ENCODE results near the gene ADH5. TPM values are rescaled to one million over a fixed set of nuclear protein-coding genes. Genes with fewer than 3 reads are reported as not detected.

Gene ADH5
- total RNA-seq, 1 experiment from 2014 or later, result 163 TPM

DNA sequence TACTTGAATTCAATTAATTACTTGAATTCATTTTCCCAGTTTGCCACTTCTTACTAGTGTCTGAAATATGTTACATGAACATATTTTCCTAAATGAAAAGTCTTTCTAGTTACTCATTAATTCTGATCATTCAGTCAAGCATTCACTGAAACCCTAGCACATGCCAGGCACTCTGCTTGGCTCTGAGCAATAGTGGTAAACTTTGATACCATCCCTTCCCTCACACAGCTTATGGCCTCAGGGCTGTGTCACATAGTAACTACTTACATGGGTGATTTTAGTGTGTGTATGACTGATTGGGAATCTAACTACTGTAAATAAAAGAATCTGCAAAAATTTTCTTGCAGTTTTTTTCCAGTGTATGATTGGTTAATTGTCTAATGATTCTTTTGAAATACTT is 60.4 kb downstream of the ADH5 start:
- CTCF ChIA-PET, result no interaction called here
- peaks cover 100% of the 10 kb centered on the region for H3K79me2 ChIP-seq (ENCODE audit: insufficient read depth, low read length)
- no peak for ATAC-seq

GRCh38 chr4:99027304-99027703 is 61.3 kb downstream of the ADH5 start:
- no peak overlapping the region for H3K9ac ChIP-seq (ENCODE audit: low read length)
- no peak for TF ChIP-seq SP1 (IDR thresholded peaks at IDR 0.05; ENCODE audit: low read depth)
- TF ChIP-seq POLR2A (IDR thresholded peaks at IDR 0.05; ENCODE audit: borderline replicate concordance, extremely low read depth, insufficient read depth, insufficient read length), result no peak
- TF ChIP-seq EZH2 (IDR thresholded peaks at IDR 0.05), result no peak
- TF ChIP-seq RAD21 (IDR thresholded peaks at IDR 0.05; ENCODE audit: low read depth), result no peak
- TF ChIP-seq SRF (IDR thresholded peaks at IDR 0.05; ENCODE audit: low read depth), result no peak
- TF ChIP-seq ELF1 (IDR thresholded peaks at IDR 0.05; ENCODE audit: borderline replicate concordance, low read depth), result no peak
- TF ChIP-seq MAX (IDR thresholded peaks at IDR 0.05), result no peak
- H3K9me2 ChIP-seq (ENCODE audit: insufficient read depth), result no peaks in the 10 kb centered on the region
- ChIA-PET POLR2A (no interaction called here), RAD21 (ENCODE audit: low non-redundant PET in 1 of 2, low total read pairs in 2 of 2, uncharacterized antibody in 2 of 2, unreplicated experiment in 2 of 2) (no interaction called here), CTCF (no interaction called here)
- H3K27me3 ChIP-seq (ENCODE audit: insufficient read depth, low read length), result no peaks in the 10 kb centered on the region
- no TSS peak for BruUV-seq (replicated peaks)
- H4K20me1 ChIP-seq (ENCODE audit: insufficient read depth), result peaks cover 21% of the 10 kb centered on the region; the same call in 1 of the 2 replicates
- no peak overlapping the region for H2AFZ ChIP-seq (ENCODE audit: low read depth, low read length, poor library complexity, severe bottlenecking)
- H3K9me3 ChIP-seq (ENCODE audit: control insufficient read depth in 1 of 2, insufficient read depth in 1 of 2, low read depth in 1 of 2, low read length in 2 of 2), result no peaks in the 10 kb centered on the region
- no peak for ATAC-seq
- DNase-seq (ENCODE audit: low read depth, low spot score), result no peak
- H3K4me3 ChIP-seq (replicated peaks in 1 of 2; ENCODE audit: low read depth in 1 of 2, low read length in 2 of 2), result no peak overlapping the region
- H3K4me2 ChIP-seq (ENCODE audit: low read length), result no peak overlapping the region
- peaks cover 5 to 20% of the 10 kb centered on the region in 2 experiments; a peak in 2 of 4 replicates for H3K4me1 ChIP-seq (ENCODE audit: control insufficient read depth in 1 of 2, insufficient read depth in 2 of 2, low read length in 2 of 2)
- intact Hi-C loops (cut with micrococcal nuclease), result no loop called here
- peaks cover 100% of the 10 kb centered on the region for H3K79me2 ChIP-seq (ENCODE audit: insufficient read depth, low read length)
- no peak overlapping the region for H3K27ac ChIP-seq (ENCODE audit: low read depth, low read length)
- peaks cover 0 to 7% of the 10 kb centered on the region in 2 experiments; a peak in 1 of 4 replicates for H3K36me3 ChIP-seq (ENCODE audit: control insufficient read depth in 1 of 2, insufficient read depth in 2 of 2, low read length in 2 of 2)

More for the DNA sequence above, 60.4 kb downstream of the ADH5 start:
- Histone ChIP-seq H2AFZ (ENCODE audit: low read depth, low read length, poor library complexity, severe bottlenecking) (no peak overlapping the region), H4K20me1 (ENCODE audit: insufficient read depth) (peaks cover 21% of the 10 kb centered on the region; the same call in 1 of the 2 replicates), H3K9ac (ENCODE audit: low read length) (no peak overlapping the region), H3K27me3 (ENCODE audit: insufficient read depth, low read length) (no peaks in the 10 kb centered on the region), H3K9me2 (ENCODE audit: insufficient read depth) (no peaks in the 10 kb centered on the region), H3K27ac (ENCODE audit: low read depth, low read length) (no peak overlapping the region), H3K4me2 (ENCODE audit: low read length) (no peak overlapping the region), H3K4me1 (ENCODE audit: control insufficient read depth in 1 of 2, insufficient read depth in 2 of 2, low read length in 2 of 2) (peaks cover 5 to 14% of the 10 kb centered on the region in 2 experiments; a peak in 2 of 4 replicates), H3K36me3 (ENCODE audit: control insufficient read depth in 1 of 2, insufficient read depth in 2 of 2, low read length in 2 of 2) (peaks cover 0 to 7% of the 10 kb centered on the region in 2 experiments; a peak in 1 of 4 replicates), H3K9me3 (ENCODE audit: control insufficient read depth in 1 of 2, insufficient read depth in 1 of 2, low read depth in 1 of 2, low read length in 2 of 2) (no peaks in the 10 kb centered on the region), H3K4me3 (replicated peaks in 1 of 2; ENCODE audit: low read depth in 1 of 2, low read length in 2 of 2) (no peak overlapping the region)
- no peak for DNase-seq (ENCODE audit: low read depth, low spot score)
- BruUV-seq (replicated peaks), result no TSS peak
- intact Hi-C loops (cut with micrococcal nuclease), result no loop called here
- TF ChIP-seq ZFX (IDR thresholded peaks at IDR 0.05), result no peak
- ChIA-PET POLR2A (no interaction called here), RAD21 (ENCODE audit: low non-redundant PET in 1 of 2, low total read pairs in 2 of 2, uncharacterized antibody in 2 of 2, unreplicated experiment in 2 of 2) (no interaction called here)

Measured in HCT116 (cell line).